HG02938 (cell line): ENCODE measurements around the gene OPCML.

Source experiments
- ATAC-seq: cut with Tn5 transposase; IDR thresholded peaks from one replicate; pipeline ENCODE4 v1.9.1; 2021; ENCODE audit warnings: mild to moderate bottlenecking, moderate library complexity; ENCODE audit not compliant: unreplicated experiment

Gene OPCML

GRCh38 chr11:133240908-133241655 is 291.2 kb downstream of the OPCML start:
- ATAC-seq: no peak

- no peak for ATAC-seq
Observed at GRCh38 chr11:133239575-133239974, 292.7 kb downstream of the OPCML start.

- no peak for ATAC-seq
Observed at GRCh38 chr11:133238495-133238894, 293.8 kb downstream of the OPCML start.

- ATAC-seq: no peak
Observed at GRCh38 chr11:133238027-133238426, 294.3 kb downstream of the OPCML start.

GRCh38 chr11:133235381-133235780 is 296.9 kb downstream of the OPCML start:
- ATAC-seq: no peak

- ATAC-seq: no peak
Observed at GRCh38 chr11:133234883-133235282, 297.4 kb downstream of the OPCML start.

GRCh38 chr11:133232665-133233064 is 299.6 kb downstream of the OPCML start:
- no peak for ATAC-seq

GRCh38 chr11:133230431-133230830 is 301.9 kb downstream of the OPCML start:
- ATAC-seq: no peak

- ATAC-seq: no peak
Observed at GRCh38 chr11:133228471-133229329, 303.6 kb downstream of the OPCML start.

- ATAC-seq: no peak
Observed at GRCh38 chr11:133227632-133228111, 304.6 kb downstream of the OPCML start.

GRCh38 chr11:133224271-133224670 is 308.0 kb downstream of the OPCML start:
- no peak for ATAC-seq

GRCh38 chr11:133222425-133223330 is 309.6 kb downstream of the OPCML start:
- no peak for ATAC-seq

GRCh38 chr11:133219543-133219942 is 312.8 kb downstream of the OPCML start:
- ATAC-seq: no peak

GRCh38 chr11:133216813-133217212 is 315.5 kb downstream of the OPCML start:
- no peak for ATAC-seq

- no peak for ATAC-seq
Observed at GRCh38 chr11:133215596-133216230, 316.6 kb downstream of the OPCML start.

- no peak for ATAC-seq
Observed at GRCh38 chr11:133214646-133215045, 317.7 kb downstream of the OPCML start.

GRCh38 chr11:133212201-133212600 is 320.1 kb downstream of the OPCML start:
- ATAC-seq: no peak

- ATAC-seq: no peak
Observed at GRCh38 chr11:133207995-133208394, 324.3 kb downstream of the OPCML start.

- no peak for ATAC-seq
Observed at GRCh38 chr11:133206313-133207005, 325.8 kb downstream of the OPCML start.

GRCh38 chr11:133204158-133204557 is 328.1 kb downstream of the OPCML start:
- ATAC-seq: no peak
